ENCODE data around the gene TAMM41.

TAMM41 gene

DNA sequence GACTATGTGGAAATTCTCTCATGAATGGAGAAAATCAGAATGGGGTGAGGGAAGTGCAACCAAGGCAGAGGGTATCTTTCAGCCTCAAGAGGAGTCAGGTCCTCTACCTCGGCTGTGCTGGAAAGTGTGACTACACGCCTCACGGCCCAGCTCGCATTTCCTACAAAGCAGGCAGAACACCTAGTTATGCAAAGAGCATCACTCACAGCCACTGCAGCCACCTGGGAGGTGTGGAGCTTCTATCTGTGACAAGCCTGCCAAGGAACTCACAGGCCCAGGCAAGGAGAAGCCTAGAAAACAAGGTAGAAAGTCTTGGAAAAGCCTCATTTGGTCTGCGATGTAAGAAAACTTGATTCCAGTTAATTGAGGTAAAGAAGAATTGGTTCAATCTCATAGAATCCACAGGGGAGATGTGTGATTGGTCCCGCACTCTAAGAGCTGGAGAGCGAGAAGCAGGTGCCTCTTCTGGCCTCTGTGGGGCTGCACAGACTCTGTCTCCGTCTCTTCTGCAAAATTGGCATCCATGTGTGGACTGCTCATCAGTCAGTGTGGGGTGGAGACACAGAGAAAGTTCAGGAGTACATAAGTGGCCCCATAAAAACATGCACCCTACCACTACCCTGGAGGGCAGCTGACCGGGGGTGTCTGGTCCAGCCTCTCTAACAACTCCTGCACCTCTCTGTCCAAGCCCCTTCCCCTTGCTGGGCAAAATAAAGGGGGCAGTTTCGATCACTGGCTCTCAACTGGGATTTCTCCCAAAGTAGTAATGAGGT lies 76.8 kb downstream of the TAMM41 start:
- no peaks in the 10 kb centered on the region for H3K36me3 ChIP-seq (ENCODE audit: insufficient read depth, low read length)
- H3K4me1 ChIP-seq (ENCODE audit: insufficient read depth, low read length, poor library complexity, severe bottlenecking): peaks cover 19% of the 10 kb centered on the region
- no peaks in the 10 kb centered on the region for H4K20me1 ChIP-seq (ENCODE audit: insufficient read depth, low read length, poor library complexity, severe bottlenecking)
- H3K9ac ChIP-seq (ENCODE audit: low read depth, low read length, poor library complexity, severe bottlenecking): no peak overlapping the region
- no peaks in the 10 kb centered on the region for H3K9me3 ChIP-seq (ENCODE audit: insufficient read depth, low read depth, low read length)
- H3K4me3 ChIP-seq (ENCODE audit: low read length, poor library complexity, severe bottlenecking): peak overlapping the region; percentile 53
- H2AFZ ChIP-seq (ENCODE audit: low read length): peak overlapping the region; percentile 24; the same call in 1 of the 2 replicates
- peak overlapping the region; percentile 70 for H3K4me2 ChIP-seq (ENCODE audit: low read depth, low read length, poor library complexity, severe bottlenecking)
- H3K9me2 ChIP-seq (replicated peaks; ENCODE audit: low read depth, low read length): no peaks in the 10 kb centered on the region
- no peaks in the 10 kb centered on the region for H3F3A ChIP-seq (ENCODE audit: low read depth)
- H3K27me3 ChIP-seq (ENCODE audit: insufficient read depth, low read length, poor library complexity, severe bottlenecking): no peaks in the 10 kb centered on the region
- H3K79me2 ChIP-seq (ENCODE audit: insufficient read depth, low read length): no peaks in the 10 kb centered on the region
- TF ChIP-seq, protein P1, sequence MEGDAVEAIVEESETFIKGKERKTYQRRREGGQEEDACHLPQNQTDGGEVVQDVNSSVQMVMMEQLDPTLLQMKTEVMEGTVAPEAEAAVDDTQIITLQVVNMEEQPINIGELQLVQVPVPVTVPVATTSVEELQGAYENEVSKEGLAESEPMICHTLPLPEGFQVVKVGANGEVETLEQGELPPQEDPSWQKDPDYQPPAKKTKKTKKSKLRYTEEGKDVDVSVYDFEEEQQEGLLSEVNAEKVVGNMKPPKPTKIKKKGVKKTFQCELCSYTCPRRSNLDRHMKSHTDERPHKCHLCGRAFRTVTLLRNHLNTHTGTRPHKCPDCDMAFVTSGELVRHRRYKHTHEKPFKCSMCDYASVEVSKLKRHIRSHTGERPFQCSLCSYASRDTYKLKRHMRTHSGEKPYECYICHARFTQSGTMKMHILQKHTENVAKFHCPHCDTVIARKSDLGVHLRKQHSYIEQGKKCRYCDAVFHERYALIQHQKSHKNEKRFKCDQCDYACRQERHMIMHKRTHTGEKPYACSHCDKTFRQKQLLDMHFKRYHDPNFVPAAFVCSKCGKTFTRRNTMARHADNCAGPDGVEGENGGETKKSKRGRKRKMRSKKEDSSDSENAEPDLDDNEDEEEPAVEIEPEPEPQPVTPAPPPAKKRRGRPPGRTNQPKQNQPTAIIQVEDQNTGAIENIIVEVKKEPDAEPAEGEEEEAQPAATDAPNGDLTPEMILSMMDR (conservative IDR thresholded peaks at IDR 0.05; ENCODE audit: low read length): no peak
- no peak for TF ChIP-seq EZH2phosphoT487 (IDR thresholded peaks at IDR 0.05; ENCODE audit: borderline replicate concordance)

DNA sequence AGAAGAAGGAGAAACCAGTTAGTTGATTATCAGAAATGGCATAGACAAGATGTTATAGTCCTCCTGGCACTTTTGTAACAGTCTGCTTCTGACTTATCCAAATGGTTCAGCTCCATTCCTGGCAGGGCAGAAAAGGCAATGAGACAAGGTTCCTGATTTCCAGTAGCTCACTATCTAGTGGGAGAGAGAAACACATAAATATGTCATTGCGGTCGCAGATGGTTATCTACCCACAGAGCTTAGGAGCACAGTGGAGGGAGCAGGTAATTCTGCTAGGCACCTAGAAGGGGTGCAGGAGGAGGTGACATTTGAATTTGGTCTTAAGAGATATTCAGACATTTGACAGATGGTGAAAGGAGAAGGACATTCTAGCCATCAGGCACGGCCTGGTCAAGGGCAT lies 78.1 kb downstream of the TAMM41 start:
- no peak overlapping the region for H2AFZ ChIP-seq (ENCODE audit: low read length)
- H3K79me2 ChIP-seq (ENCODE audit: insufficient read depth, low read length): no peaks in the 10 kb centered on the region
- H3K4me2 ChIP-seq (ENCODE audit: low read depth, low read length, poor library complexity, severe bottlenecking): no peak overlapping the region
- TF ChIP-seq, protein P1 (conservative IDR thresholded peaks at IDR 0.05; ENCODE audit: low read length): no peak
- TF ChIP-seq EZH2phosphoT487 (IDR thresholded peaks at IDR 0.05; ENCODE audit: borderline replicate concordance): no peak
- H3K9me3 ChIP-seq (ENCODE audit: insufficient read depth, low read depth, low read length): no peaks in the 10 kb centered on the region
- no peak overlapping the region for H3K4me3 ChIP-seq (ENCODE audit: low read length, poor library complexity, severe bottlenecking)
- H4K20me1 ChIP-seq (ENCODE audit: insufficient read depth, low read length, poor library complexity, severe bottlenecking): no peaks in the 10 kb centered on the region
- H3K36me3 ChIP-seq (ENCODE audit: insufficient read depth, low read length): no peaks in the 10 kb centered on the region
- H3F3A ChIP-seq (ENCODE audit: low read depth): no peaks in the 10 kb centered on the region
- peaks cover 19% of the 10 kb centered on the region for H3K4me1 ChIP-seq (ENCODE audit: insufficient read depth, low read length, poor library complexity, severe bottlenecking)
- no peaks in the 10 kb centered on the region for H3K27me3 ChIP-seq (ENCODE audit: insufficient read depth, low read length, poor library complexity, severe bottlenecking)
- H3K9me2 ChIP-seq (replicated peaks; ENCODE audit: low read depth, low read length): no peaks in the 10 kb centered on the region
- no peak overlapping the region for H3K9ac ChIP-seq (ENCODE audit: low read depth, low read length, poor library complexity, severe bottlenecking)

DNA sequence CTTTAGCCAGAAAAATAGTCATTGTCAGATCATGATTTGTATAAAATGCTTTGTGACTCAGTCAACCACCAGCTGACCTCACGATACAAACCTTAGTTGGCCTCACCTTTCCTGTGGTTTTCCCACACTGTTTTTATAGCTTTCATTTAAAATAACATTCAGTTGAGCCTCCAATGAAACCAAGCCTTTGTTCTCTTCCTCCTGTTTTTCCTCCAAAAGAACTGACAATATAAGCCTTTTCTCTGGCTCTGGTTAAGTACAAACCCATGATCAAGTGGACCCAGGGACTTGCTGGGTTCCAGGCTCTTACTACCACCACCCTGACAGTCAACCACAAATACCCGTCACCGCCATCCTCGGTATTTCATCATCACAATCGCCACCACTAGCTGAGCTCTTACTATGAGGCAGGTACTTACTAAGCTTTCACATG lies 81.7 kb downstream of the TAMM41 start:
- Histone ChIP-seq H4K20me1 (ENCODE audit: insufficient read depth, low read length, poor library complexity, severe bottlenecking) (no peaks in the 10 kb centered on the region), H3K36me3 (ENCODE audit: insufficient read depth, low read length) (no peaks in the 10 kb centered on the region), H2AFZ (ENCODE audit: low read length) (no peak overlapping the region), H3K4me1 (ENCODE audit: insufficient read depth, low read length, poor library complexity, severe bottlenecking) (peaks cover 8% of the 10 kb centered on the region), H3K9me2 (replicated peaks; ENCODE audit: low read depth, low read length) (no peaks in the 10 kb centered on the region), H3K9me3 (ENCODE audit: insufficient read depth, low read depth, low read length) (no peaks in the 10 kb centered on the region), H3K9ac (ENCODE audit: low read depth, low read length, poor library complexity, severe bottlenecking) (no peak overlapping the region), H3K4me3 (ENCODE audit: low read length, poor library complexity, severe bottlenecking) (no peak overlapping the region), H3F3A (ENCODE audit: low read depth) (no peaks in the 10 kb centered on the region), H3K27me3 (ENCODE audit: insufficient read depth, low read length, poor library complexity, severe bottlenecking) (no peaks in the 10 kb centered on the region), H3K4me2 (ENCODE audit: low read depth, low read length, poor library complexity, severe bottlenecking) (peak overlapping the region; percentile 43), H3K79me2 (ENCODE audit: insufficient read depth, low read length) (no peaks in the 10 kb centered on the region)
- TF ChIP-seq EZH2phosphoT487 (IDR thresholded peaks at IDR 0.05; ENCODE audit: borderline replicate concordance): no peak
- TF ChIP-seq, protein P1 (conservative IDR thresholded peaks at IDR 0.05; ENCODE audit: low read length): no peak

All from Loucy (cell line).